NCI-H82 (cell line): ENCODE measurements around the gene SH3BP5.
A peak's percentile ranks its signal among the peaks of the same experiment; 100 is the strongest.

Experiments
- DNase-seq: peaks from one replicate; lab custom pipeline; 2025; lab: John Stamatoyannopoulos, UW

The SH3BP5 gene

DNA sequence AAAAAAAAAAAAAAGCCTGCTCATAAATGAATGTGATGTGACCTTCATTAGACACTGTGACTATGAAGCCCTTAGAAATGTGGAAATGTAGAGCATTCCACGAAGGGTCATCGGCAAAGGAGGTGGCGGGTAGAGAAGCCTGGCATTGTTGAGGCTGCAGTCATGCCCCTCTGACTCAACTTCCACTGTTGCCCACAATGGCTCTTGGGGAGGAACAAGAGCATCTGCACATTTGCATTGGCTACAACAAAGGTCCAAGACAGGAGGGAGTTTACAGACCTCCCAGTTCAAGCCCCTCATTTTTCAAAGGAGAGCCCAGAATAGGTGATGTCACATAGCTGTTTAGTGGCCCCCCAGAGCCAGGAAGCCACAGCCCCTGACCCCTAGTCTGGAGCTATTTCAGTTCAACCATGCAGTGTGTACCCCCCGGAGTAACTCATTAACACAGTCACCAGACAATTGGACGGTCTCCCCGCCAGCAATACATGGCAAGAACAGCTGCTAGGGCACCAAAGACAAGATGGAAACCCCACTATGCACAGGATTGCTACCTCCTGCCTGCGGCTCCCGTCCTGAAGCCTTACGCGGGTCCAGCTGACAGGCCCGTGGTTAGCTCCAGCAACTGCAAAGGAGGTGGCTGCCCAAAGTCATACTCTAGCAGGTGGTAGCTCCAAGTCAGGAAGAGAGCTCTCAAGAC lies 56.2 kb downstream of the SH3BP5 start:
- no peak for DNase-seq

GRCh38 chr3:15273227-15273626 lies 59.2 kb downstream of the SH3BP5 start:
- no peak for DNase-seq

DNA sequence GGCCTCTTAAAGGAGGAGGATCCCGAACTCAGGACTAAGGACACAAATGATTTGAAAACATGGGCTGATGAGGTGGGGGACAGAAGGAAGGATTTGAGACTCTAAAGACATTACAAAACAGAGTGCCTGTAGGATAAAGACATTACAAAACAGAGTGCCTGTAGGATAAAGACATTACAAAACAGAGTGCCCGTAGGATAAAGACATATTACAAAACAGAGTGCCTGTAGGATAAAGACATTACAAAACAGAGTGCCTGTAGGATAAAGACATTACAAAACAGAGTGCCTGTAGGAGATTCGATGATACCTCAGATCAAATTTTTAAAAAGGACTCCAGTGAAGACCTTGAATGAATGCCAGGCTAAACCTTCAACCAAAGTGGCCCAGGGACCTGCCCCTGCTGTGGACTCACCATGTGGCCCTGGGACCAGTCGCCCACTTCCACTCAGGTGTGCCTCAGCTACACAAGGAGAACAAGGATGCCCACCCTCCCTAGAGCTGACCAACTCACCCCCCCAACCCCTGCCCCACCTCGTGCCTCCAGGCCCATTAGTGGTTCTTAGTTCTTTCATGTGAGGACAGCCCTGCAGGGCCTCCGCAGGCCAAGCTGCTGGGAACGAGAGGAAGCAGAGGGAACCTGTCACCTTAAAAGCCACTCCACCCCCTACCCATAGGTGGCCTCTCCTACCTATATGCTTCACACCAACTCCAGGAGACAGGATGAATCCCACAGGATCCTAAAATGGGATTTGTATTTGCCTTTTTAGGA lies 59.8 kb downstream of the SH3BP5 start:
- DNase-seq: no peak

GRCh38 chr3:15271785-15272381 lies 60.5 kb downstream of the SH3BP5 start:
- DNase-seq: no peak

GRCh38 chr3:15271030-15271429 lies 61.4 kb downstream of the SH3BP5 start:
- DNase-seq: no peak

GRCh38 chr3:15269091-15269989 lies 63.0 kb downstream of the SH3BP5 start:
- DNase-seq: no peak

DNA sequence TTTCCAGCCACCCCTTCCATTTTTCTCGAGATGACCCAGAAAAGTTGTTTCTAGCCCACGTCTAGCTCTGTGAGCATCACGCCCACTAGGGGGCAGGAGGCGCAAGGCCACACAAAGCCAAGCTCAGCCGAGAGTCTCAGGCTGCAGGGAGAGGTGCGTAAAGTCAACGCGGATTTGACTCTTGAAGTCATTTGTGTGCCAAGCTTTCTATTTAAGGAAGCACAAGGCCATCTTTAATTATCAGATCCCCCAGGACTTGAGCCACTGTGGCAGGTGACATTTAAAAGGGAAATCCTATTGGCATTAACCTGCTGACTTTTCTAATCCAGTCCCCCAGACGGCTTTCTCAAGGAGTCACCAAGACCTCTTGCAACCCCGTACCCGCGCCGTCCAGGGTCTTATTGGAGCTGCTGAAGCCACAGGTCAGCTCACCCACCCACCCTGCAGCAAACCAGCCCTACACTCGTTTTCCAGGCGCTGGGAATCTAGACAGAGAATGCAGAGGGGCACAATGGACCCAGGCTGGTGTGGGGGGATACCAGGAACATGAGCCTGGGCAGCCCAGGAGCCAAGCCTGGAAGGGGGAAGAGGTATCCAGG lies 64.3 kb downstream of the SH3BP5 start:
- DNase-seq: peak; percentile 85

DNA sequence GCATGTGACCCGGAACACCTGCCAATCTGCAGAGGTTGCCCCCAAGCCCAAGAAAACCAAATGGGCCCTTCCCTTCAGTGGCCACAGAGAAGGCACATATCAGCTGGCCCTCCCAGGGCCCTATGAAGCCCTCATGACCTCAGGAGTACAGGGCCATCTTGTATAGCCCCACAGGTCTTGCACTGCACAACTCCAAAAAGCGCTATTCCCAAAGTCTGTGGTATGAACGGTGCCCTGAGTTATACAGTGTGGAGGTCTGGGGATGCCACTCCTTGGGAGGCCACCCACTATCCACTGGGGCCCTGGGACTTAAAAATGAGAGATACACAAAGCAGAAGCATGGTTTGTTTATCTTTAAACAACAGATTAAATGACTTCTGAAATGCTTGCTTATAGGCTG lies 64.9 kb downstream of the SH3BP5 start:
- DNase-seq: no peak

DNA sequence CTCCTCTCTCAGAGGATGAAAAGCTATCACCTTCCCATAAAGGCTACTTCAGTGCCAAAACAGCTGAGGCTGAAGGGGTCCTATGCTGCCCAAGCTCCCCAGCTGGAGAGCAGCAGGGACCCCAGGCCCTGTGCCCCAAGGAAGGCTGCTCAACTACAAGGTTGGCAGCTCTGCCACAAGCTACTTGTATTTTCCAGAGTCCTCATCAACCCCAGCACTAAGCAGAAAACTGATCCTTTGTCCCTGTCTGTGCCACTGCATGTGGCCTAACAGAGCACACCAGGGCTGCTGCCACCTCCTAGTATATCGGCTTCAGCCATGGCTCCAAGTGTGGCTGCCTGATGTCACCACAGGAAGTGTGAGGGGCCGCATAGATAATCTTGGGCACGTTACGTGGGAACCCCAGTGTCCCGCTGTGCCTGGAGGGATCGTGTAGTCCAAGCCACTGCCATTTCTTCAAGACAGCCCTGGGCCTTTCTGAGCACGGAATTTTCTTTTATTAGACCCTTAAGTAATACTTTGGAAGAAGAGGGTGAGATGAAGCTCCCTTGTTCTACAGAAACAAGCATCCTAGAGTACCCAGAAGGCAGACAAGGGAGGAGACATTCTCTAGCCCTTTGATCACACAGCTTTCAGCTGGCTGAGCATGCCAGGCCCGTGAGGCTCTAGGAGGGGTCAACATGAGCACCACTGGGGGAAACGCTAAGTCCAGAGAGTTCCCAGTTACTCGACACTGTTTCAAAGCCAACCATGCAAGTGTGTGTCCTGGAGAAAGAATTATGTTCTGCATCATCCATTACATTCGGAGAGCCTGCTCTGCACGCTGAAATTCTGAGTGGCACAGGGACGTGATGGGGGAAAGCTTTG lies 65.6 kb downstream of the SH3BP5 start:
- DNase-seq: no peak

- DNase-seq: no peak
Observed at GRCh38 chr3:15265655-15266509, 66.5 kb downstream of the SH3BP5 start.

GRCh38 chr3:15264486-15264885 lies 67.9 kb downstream of the SH3BP5 start:
- no peak for DNase-seq

- no peak for DNase-seq
Observed at GRCh38 chr3:15263926-15264325, 68.5 kb downstream of the SH3BP5 start.

GRCh38 chr3:15263120-15263519 lies 69.3 kb downstream of the SH3BP5 start:
- DNase-seq: no peak

- no peak for DNase-seq
Observed at GRCh38 chr3:15262021-15262420, 70.4 kb downstream of the SH3BP5 start.

DNA sequence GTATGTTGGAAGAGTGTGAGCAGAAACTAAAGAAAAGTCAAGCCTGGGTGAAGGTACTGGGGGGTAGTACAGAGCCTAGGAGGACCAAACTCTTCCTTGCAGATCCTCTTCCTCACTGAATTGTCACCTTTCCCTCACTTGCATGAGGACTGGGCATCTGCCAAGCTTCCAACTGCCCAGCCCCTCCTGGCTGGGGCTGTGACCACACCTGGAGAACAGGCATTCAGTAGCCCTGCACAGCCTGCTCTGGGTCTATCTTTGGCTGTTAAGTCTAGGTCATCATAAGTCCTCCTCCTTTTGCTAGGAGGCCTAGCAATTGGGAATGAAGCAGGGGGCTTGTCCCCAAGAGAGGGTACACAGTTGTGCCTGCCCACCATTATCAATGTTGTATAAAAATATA lies 71.1 kb downstream of the SH3BP5 start:
- no peak for DNase-seq

DNA sequence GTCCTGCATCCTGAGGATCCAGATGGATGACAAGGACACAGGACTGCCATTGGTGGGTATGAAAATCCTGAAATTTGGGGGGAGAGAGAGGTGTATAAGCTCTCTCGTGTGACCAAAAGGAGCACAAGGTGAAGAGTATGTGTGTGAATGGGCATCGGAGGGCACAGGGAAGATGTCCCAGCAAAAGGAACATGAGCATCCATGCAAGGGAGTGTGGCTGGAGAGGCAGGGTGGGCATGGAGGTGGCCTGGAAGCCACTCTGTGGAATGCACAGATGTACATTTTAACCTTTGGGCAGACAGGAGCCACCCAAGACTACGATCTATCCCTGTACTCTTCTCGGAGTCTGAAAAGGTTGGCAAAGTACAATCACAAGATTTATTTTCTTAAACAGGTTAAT lies 71.9 kb downstream of the SH3BP5 start:
- DNase-seq: no peak

GRCh38 chr3:15258720-15259119 lies 73.7 kb downstream of the SH3BP5 start:
- no peak for DNase-seq

GRCh38 chr3:15256861-15257341 lies 75.5 kb downstream of the SH3BP5 start:
- DNase-seq: no peak

- peak; percentile 61 for DNase-seq
Observed at GRCh38 chr3:15255215-15255614, 77.2 kb downstream of the SH3BP5 start.
